GM12878 (cell line): ENCODE measurements around the gene AHCYL2. TPM values are rescaled to one million over a fixed set of nuclear protein-coding genes. Genes with fewer than 3 reads are reported as not detected.
"Not testable (repeated sequence)": the region's sequence is repeated elsewhere in the genome, so short reads cannot be mapped to it uniquely, and the experiment has no call there.

Experiments used
- ATAC-seq: fragments of 200-7000 bp; cut with Tn5 transposase; 3 replicates; pipeline ENCODE4 v1.9.1; 2020; ENCODE audit warnings: mild to moderate bottlenecking, moderate library complexity
- BruUV-seq: library from RNA; stranded (reverse); fragments of 400-500 nt; replicated peaks from 2 replicates; lab custom pipeline; 2021; lab: Mats Ljungman, UMichigan
- CTCF ChIA-PET: fragments of 300-600 bp; sonication (Branson Sonifier 250); formaldehyde crosslinking; extraction: SDS; loops from one replicate; lab custom pipeline; 2021; ENCODE audit warnings: inconsistent platforms; lab: Yijun Ruan, JAX
- POLR2A ChIA-PET: fragments of 350-600 bp; formaldehyde crosslinking; extraction: SDS; loops from one replicate; lab custom pipeline; 2021; ENCODE audit warnings: inconsistent platforms; lab: Charles Lee
- RAD21 ChIA-PET: fragments of 300-600 bp; sonication (Branson Sonifier 250); formaldehyde crosslinking; loops from one replicate; lab custom pipeline; 2023; ENCODE audit warnings: antibody characterized with exemption; ENCODE audit not compliant: unreplicated experiment; lab: Charles Lee
- SMC1A ChIA-PET: fragments of 300-600 bp; sonication (Branson Sonifier 250); formaldehyde crosslinking; loops from one replicate; lab custom pipeline; 2023; ENCODE audit not compliant: unreplicated experiment, uncharacterized antibody; lab: Charles Lee
- DNase-seq: peaks from one replicate; pipeline ENCODE4 v3.0.0-alpha.2; 2011; ENCODE audit warnings: low read depth, low spot score
- FAIRE-seq: peaks from 3 replicates; lab custom pipeline; 2011; peaks lifted over from hg19 to GRCh38; lab: Jason Lieb, UNC
- H2AFZ ChIP-seq: 2 replicates; pipeline ENCODE4 v1.6.0; 2011; ENCODE audit warnings: low read depth, low read length, control low read depth; ENCODE audit not compliant: control insufficient read depth
- H3K27ac ChIP-seq: 2 replicates; pipeline ENCODE4 v1.5.1; 2011; ENCODE audit warnings: control low read depth; ENCODE audit not compliant: control insufficient read depth, insufficient read depth
- H3K27me3 ChIP-seq, 2 experiments: replicated peaks in 1 of 2; 2 replicates each; pipeline versions ENCODE4 v1.6.0 to v1.6.1; 2011; ENCODE audit warnings: low read length in 1 of 2; ENCODE audit not compliant: control insufficient read depth in 2 of 2, insufficient read depth in 2 of 2
- H3K36me3 ChIP-seq, 2 experiments: 2 replicates each; pipeline ENCODE4 v1.5.1; 2011; ENCODE audit warnings: low read length in 1 of 2; ENCODE audit not compliant: control insufficient read depth in 2 of 2, insufficient read depth in 2 of 2
- H3K4me1 ChIP-seq: 2 replicates; pipeline ENCODE4 v1.6.1; 2011; ENCODE audit warnings: mild to moderate bottlenecking, low read length, moderate library complexity, mixed read lengths; ENCODE audit not compliant: control insufficient read depth, insufficient read depth
- H3K4me2 ChIP-seq: 2 replicates; pipeline ENCODE4 v1.6.0; 2011; ENCODE audit warnings: control low read depth; ENCODE audit not compliant: control insufficient read depth, insufficient read depth
- H3K4me3 ChIP-seq: fragments of 200-600 bp; sonication (generic); 2 replicates; pipeline ENCODE4 v1.5.1; 2016
- H3K79me2 ChIP-seq: 2 replicates; pipeline ENCODE4 v1.6.0; 2011; ENCODE audit warnings: low read length; ENCODE audit not compliant: control insufficient read depth, insufficient read depth
- H3K9ac ChIP-seq: 2 replicates; pipeline ENCODE4 v1.8.0; 2011; ENCODE audit warnings: low read length, control low read depth, mixed read lengths; ENCODE audit not compliant: control insufficient read depth, insufficient read depth
- H3K9me3 ChIP-seq: replicated peaks from 3 replicates; pipeline ENCODE4 v1.5.1; 2011; ENCODE audit warnings: mild to moderate bottlenecking, low read length; ENCODE audit not compliant: control insufficient read depth, insufficient read depth
- H4K20me1 ChIP-seq: 2 replicates; pipeline ENCODE4 v1.6.0; 2011; ENCODE audit not compliant: control insufficient read depth, insufficient read depth
- DPF2 ChIP-seq: fragments of 450-650 bp; IDR thresholded peaks from 2 replicates; pipeline ENCODE4 v1.6.1; 2017; ENCODE audit warnings: mild to moderate bottlenecking
- EZH2 ChIP-seq: IDR thresholded peaks from 2 replicates; pipeline ENCODE4 v1.6.1; 2012; ENCODE audit warnings: low read depth, mild to moderate bottlenecking, control low read depth, inconsistent platforms, low read length, borderline replicate concordance; ENCODE audit not compliant: control insufficient read depth
- HDAC6 ChIP-seq: fragments of 200-600 bp; sonication (generic); IDR thresholded peaks from one replicate; pipeline ENCODE4 v1.8.0; 2017; ENCODE audit warnings: antibody characterized with exemption; ENCODE audit not compliant: unreplicated experiment
- RCOR1 ChIP-seq: conservative IDR thresholded peaks from 2 replicates; pipeline ENCODE4 v1.6.1; 2012; ENCODE audit warnings: low read depth, low read length, improper control_type of control experiment
- SRF ChIP-seq, 2 experiments: IDR thresholded peaks; 2 replicates each; pipeline ENCODE4 v1.6.1; 2011; ENCODE audit warnings: low read depth in 2 of 2, low read length in 2 of 2, mild to moderate bottlenecking in 1 of 2, moderate library complexity in 1 of 2
- WGBS: methylation state at CpG from one replicate; pipeline ENCODE4 v1.1.6; 2016; ENCODE audit warnings: low lambda C conversion rate; ENCODE audit not compliant: insufficient replicate concordance, insufficient coverage; ENCODE audit errors: missing lambda C conversion rate; 5-methylcytosine and 5-hydroxymethylcytosine counted together
- in situ Hi-C: fragments of 300-500 bp; cut with MboI; formaldehyde crosslinking; loops from 9 replicates; pipeline ENCODE4 v1.14.3; 2018; ENCODE audit warnings: mixed read lengths
- intact Hi-C: fragments of 100-400 bp; cut with micrococcal nuclease; formaldehyde crosslinking; loops from one replicate; pipeline ENCODE4 v1.14.2; 2022; ENCODE audit not compliant: unreplicated experiment
- polyA plus RNA-seq, 11 experiments: library from polyadenylated mRNA; depleted of rRNA in 4 of 11; unstranded in 6 of 11; stranded (reverse) in 5 of 11; fragments of >200 nt; fragmentation: Nextera tagmentation in 4 of 11; fragmentation: Illumina TruSeq in 1 of 11; extraction: Ambion mirVana in 4 of 11; extraction: Trizol in 1 of 11; gene quantifications; 1 replicate in 1 of 11; 2 replicates in 10 of 11; pipeline versions ENCODE4 v1.2.1 to v1.2.3, GENCODE V29; 2011 to 2016; ENCODE audit warnings: inconsistent platforms in 2 of 11, missing spikeins in 2 of 11, low read depth in 1 of 11
- total RNA-seq, 4 experiments: library from RNA; depleted of rRNA in 3 of 4; stranded (reverse); fragments of >200 nt in 3 of 4; fragmentation: Illumina TruSeq in 1 of 4; extraction: Trizol in 1 of 4; gene quantifications; 2 replicates each; pipeline versions ENCODE4 v1.2.1 to v1.2.3, GENCODE V29; 2013 to 2021
- TF ChIP-seq, protein P1 (sequence below): fragments of 450-650 bp; IDR thresholded peaks from 2 replicates; pipeline ENCODE4 v1.6.1; 2017; ENCODE audit warnings: mild to moderate bottlenecking
- TF ChIP-seq, protein P2 (sequence below): fragments of 150-350 bp; IDR thresholded peaks from 2 replicates; pipeline ENCODE4 v1.6.1; 2016; ENCODE audit warnings: low read depth, low read length

AHCYL2 gene
- total and polyA plus RNA-seq, 10 of the 15 experiments (the other 5 are each of a cell fraction or from before 2014, with no cell fraction given), result 1.7 to 29.1 (median 5.4) TPM

DNA sequence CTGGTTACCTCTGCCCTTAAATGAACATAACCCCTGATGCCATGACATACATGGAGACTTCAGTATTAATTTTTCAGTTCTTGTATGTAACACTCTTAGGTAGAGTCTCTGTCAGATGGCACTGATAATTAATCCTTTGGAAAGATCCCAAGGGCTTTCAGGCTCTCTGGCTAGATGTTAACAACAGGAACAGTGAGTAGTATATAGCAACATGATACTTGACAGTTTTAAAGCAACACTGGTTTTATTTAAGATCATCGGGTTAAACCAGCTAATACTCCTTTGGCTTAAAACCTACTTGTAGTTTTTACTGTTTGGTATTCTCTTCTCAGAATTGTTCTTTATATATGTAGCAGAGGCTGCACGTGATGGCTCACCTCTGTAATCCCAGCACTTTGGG is 27.3 kb downstream of the AHCYL2 start (continued):
- TF ChIP-seq DPF2, result no peak

DNA sequence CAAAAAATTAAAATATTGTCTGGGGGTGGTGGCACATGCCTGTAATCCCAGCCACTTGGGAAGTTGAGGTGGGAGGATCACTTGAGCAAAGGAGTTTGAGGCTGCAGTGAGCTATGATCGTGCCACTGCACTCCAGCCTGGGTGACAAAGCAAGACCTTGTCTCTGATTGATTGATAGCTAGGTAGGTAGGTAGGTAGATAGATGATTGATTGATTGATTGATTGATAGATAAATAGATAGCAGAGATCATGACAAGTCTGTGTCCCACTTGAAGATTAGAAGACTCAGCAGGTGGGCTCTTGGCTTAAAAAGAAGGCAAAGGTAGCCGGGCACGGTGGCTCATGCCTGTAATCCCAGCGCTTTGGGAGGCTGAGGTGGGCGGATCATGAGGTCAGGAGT is 27.8 kb downstream of the AHCYL2 start:
- H3K9me3 ChIP-seq, H3K36me3 ChIP-seq, H3K9ac ChIP-seq, RAD21 ChIA-PET, FAIRE-seq, intact Hi-C loops, H3K79me2 ChIP-seq, POLR2A ChIA-PET, H3K4me1 ChIP-seq, DNase-seq, H3K27ac ChIP-seq, H3K4me2 ChIP-seq, CTCF ChIA-PET, in situ Hi-C loops, H3K4me3 ChIP-seq, H2AFZ ChIP-seq, H3K27me3 ChIP-seq, ATAC-seq, H4K20me1 ChIP-seq, BruUV-seq: not testable (repeated sequence)
- 97% methylated on average over 5 of the region's 5 CpGs for WGBS
- SMC1A ChIA-PET, result interaction anchor here (1.6 kb wide), 1 partner anchor 19 kb away, joined by 5 read pairs; no protein-coding TSS in a partner anchor

DNA sequence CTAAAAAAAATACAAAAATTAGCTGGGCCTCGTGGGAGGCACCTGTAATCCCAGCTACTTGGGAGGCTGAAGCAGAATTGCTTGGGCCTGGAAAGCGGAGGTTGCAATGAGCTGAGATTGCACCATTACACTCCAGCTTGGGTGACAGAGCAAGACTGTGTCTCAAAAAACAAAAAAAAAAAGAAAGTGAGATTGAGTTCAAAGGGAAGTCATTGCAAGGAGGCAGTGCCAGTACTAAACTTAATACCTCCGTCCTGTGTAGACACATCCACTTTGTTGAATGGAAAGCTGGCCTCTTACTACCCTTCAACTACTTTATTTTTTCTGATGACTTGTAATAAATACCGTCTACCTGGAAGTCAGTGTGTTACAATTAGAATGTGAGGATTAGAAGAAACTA is 31.0 kb downstream of the AHCYL2 start:
- no peaks in the 10 kb centered on the region for H3K79me2 ChIP-seq
- ChIA-PET CTCF (interaction anchor here (0.7 to 1.4 kb wide), 2 partner anchors 37 to 274 kb away, joined by 3 read pairs; no protein-coding TSS in a partner anchor), POLR2A (no interaction called here), SMC1A (no interaction called here), RAD21 (interaction anchor here (0.6 kb wide), 1 partner anchor 508 kb away, joined by 5 read pairs; no protein-coding TSS in a partner anchor)
- in situ Hi-C loops, result no loop called here
- FAIRE-seq (no peak), DNase-seq (no peak), ATAC-seq (no peak)
- no peak overlapping the region for H3K9ac ChIP-seq
- H3K4me3 ChIP-seq, result no peak overlapping the region
- H3K27me3 ChIP-seq, result no peaks in the 10 kb centered on the region
- WGBS, result 70% methylated on average over 4 of the region's 4 CpGs
- H3K27ac ChIP-seq, result no peak overlapping the region
- no TSS peak for BruUV-seq
- no peak overlapping the region for H2AFZ ChIP-seq
- no peaks in the 10 kb centered on the region for H4K20me1 ChIP-seq
- intact Hi-C loops, result no loop called here
- H3K36me3 ChIP-seq, result no peaks in the 10 kb centered on the region
- H3K4me2 ChIP-seq, result no peak overlapping the region
- H3K9me3 ChIP-seq, result no peaks in the 10 kb centered on the region
- no peaks in the 10 kb centered on the region for H3K4me1 ChIP-seq
- TF ChIP-seq HDAC6, result no peak
- TF ChIP-seq, protein P1, sequence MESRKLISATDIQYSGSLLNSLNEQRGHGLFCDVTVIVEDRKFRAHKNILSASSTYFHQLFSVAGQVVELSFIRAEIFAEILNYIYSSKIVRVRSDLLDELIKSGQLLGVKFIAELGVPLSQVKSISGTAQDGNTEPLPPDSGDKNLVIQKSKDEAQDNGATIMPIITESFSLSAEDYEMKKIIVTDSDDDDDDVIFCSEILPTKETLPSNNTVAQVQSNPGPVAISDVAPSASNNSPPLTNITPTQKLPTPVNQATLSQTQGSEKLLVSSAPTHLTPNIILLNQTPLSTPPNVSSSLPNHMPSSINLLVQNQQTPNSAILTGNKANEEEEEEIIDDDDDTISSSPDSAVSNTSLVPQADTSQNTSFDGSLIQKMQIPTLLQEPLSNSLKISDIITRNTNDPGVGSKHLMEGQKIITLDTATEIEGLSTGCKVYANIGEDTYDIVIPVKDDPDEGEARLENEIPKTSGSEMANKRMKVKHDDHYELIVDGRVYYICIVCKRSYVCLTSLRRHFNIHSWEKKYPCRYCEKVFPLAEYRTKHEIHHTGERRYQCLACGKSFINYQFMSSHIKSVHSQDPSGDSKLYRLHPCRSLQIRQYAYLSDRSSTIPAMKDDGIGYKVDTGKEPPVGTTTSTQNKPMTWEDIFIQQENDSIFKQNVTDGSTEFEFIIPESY, result no peak
- no peak for TF ChIP-seq RCOR1
- TF ChIP-seq, protein P2, sequence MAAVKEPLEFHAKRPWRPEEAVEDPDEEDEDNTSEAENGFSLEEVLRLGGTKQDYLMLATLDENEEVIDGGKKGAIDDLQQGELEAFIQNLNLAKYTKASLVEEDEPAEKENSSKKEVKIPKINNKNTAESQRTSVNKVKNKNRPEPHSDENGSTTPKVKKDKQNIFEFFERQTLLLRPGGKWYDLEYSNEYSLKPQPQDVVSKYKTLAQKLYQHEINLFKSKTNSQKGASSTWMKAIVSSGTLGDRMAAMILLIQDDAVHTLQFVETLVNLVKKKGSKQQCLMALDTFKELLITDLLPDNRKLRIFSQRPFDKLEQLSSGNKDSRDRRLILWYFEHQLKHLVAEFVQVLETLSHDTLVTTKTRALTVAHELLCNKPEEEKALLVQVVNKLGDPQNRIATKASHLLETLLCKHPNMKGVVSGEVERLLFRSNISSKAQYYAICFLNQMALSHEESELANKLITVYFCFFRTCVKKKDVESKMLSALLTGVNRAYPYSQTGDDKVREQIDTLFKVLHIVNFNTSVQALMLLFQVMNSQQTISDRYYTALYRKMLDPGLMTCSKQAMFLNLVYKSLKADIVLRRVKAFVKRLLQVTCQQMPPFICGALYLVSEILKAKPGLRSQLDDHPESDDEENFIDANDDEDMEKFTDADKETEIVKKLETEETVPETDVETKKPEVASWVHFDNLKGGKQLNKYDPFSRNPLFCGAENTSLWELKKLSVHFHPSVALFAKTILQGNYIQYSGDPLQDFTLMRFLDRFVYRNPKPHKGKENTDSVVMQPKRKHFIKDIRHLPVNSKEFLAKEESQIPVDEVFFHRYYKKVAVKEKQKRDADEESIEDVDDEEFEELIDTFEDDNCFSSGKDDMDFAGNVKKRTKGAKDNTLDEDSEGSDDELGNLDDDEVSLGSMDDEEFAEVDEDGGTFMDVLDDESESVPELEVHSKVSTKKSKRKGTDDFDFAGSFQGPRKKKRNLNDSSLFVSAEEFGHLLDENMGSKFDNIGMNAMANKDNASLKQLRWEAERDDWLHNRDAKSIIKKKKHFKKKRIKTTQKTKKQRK, result no peak
- no peak for TF ChIP-seq SRF (IDR thresholded peaks at IDR 0.05; ENCODE audit: low read depth in 2 of 2, low read length in 2 of 2)
- TF ChIP-seq EZH2, result no peak
